HG02885 (cell line): ENCODE data around the gene DNAH10.

Source experiments
- ATAC-seq: cut with Tn5 transposase; IDR thresholded peaks from one replicate; pipeline ENCODE4 v1.9.1; 2021; ENCODE audit warnings: mild to moderate bottlenecking; ENCODE audit not compliant: unreplicated experiment, poor library complexity

Gene DNAH10

DNA sequence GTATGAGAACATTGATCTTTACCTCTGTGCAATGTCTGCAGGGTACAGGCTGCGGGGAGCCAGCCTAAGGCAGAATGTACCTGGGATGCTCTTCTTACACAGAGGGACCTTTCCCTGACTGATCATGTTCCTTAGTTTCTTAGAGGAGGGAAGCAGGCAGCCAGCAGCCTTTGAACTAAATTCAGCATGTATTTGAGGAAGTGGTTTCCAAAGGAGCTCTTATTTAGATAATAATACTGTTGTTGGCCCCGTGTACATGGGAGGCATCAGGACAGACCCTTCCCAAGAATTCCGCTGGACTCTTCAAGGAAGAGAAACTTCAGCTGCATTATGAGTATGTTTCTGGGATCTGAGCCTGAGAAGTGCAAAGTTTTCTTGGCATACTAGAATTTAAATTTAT is 111.7 kb downstream of the DNAH10 start:
- ATAC-seq = no peak

DNA sequence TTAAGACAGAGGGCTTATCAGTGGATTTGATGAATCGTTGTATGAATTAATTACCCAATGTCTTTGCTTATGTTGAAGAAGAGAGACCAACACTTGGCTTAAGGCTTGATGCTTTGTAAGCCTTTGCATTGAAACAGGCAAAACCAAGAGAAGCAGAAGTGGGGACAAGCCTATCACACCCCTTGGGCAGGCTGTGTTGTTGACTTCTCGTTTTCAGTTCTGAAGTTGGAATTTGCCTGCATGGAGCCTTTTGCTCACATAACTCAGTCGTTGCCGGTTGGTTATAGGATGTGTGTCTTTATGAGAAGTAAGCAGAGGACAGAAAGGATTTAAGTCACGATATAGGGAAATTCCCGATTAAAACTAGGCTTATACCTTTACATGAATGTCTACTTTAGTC is 115.9 kb downstream of the DNAH10 start:
- no peak for ATAC-seq

DNA sequence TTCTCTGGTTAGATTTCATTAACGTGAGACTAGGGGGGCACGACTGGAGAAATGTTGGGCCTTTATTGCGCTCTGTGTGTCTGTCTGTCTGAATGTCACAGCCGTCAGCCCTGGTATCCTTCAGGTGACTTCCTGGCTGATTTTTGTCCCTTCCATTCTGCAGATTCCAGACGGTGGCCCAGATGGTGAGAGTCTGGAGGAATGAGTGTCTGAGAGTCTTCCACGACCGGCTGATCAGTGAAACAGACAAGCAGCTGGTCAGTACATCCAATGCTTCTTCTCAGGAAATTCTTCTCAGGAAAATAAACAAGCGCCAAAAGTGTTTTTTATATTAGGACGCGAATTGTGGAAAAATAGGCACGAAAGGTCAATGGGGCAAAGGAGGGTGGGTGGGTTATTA is 117.0 kb downstream of the DNAH10 start:
- no peak for ATAC-seq

DNA sequence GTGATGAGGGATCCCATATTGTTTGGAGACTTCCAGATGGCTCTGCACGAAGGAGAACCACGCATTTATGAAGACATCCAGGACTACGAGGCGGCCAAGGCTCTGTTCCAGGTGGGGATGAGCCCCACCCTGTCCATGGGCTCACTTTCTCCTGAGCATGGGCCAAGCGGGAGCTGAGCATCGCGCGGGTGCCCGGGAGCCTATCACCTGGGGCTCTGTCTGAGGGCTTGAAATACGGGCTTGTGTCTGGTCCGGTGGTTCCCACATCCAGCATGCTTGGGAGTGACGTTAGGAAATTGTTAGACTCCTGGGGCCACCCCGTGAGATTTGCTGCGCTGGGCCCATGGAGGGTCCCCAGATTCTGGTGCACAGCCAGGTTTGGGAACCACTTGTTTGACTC is 117.6 kb downstream of the DNAH10 start:
- no peak for ATAC-seq

DNA sequence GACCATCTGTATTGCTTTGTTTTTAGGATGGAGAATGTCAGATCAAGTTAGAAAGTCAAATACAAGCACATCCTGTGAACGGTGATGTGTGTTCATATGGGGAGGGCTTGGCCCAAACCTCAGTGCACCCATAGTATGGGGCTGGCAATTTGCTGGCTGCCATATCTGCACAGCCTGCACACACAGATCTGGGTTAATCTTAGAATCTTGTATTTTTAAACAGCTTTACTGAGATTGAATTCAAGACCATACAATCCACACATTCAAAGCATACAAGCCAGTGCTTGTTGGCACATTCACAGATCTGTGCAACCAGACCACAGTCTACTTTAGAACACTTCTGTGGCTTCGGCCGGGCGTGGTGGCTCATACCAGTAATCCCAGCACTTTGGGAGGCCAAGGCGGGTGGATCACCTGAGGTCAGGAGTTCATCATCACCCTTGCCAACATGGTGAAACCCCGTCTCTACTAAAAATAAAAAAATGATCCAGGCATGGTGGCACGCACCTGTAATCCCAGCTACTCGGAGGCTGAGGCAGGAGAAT is 120.1 kb downstream of the DNAH10 start:
- no peak for ATAC-seq

DNA sequence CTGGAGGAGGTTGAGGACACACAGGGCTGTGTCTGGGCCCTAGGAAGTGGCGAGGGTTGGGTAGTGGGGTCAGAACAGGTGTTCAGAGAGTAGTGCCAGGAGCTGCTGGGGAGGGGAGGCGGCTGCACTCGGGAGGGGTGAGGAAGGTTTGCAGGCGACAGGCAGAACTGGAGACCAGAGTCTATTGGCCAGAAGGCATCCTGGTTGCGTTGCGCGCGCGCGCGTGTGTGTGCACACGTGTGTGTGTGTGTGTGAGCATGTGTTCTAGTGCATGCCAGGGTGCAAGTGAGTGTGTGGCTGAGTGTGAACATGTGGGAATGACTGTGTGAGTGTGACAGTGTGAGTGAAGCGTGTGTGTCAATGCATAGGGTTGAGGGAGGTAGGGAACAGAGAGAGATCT is 124.2 kb downstream of the DNAH10 start:
- no peak for ATAC-seq

DNA sequence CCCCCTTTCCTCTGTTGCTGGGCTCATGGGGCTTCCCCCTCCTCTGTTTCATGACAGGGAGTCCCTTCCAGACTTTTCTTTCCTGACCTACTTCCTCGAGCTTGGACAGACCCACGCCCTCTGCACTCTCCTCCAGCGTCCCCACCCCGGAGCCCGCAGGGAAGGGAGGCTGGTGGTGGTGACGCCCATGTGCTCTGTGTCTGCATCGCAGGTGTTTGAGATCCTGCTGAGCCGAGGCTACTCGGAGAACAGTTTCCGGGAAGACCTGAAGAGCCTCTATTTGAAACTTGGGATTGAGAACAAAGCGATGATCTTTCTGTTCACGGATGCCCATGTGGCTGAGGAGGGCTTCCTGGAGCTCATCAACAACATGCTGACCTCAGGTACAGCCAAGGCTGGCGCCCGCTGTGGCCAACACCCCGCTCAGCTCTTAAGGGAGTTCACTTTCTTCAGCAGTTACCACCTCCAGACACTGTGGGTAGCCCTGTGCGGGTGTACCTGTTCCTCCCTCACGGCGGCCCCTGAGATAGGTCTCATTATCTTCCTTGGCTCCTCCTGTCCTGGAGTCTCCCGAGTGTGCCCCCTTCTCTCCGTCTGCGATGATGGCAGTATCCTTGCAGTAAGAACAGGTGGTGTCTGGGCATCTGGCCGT is 125.0 kb downstream of the DNAH10 start:
- no peak for ATAC-seq

DNA sequence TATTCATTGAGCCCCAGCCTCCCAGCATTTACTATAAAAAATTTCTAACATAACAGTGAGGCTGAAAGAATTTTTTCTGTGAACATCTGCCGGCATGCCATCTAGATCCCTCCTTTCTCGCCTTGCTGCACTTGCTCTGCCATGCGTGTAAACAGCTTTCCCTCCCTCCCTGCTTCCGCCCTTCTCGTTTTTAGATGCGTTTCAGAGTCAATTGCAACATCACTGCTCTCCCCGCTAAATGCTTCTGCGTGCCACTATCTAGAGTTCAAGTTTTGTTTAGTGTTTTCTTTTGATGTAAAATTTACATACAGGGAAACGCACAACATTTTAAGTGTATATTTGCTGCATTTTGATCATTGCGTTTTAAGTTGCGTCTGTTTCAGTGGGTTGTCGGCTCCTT is 126.9 kb downstream of the DNAH10 start:
- ATAC-seq = no peak

DNA sequence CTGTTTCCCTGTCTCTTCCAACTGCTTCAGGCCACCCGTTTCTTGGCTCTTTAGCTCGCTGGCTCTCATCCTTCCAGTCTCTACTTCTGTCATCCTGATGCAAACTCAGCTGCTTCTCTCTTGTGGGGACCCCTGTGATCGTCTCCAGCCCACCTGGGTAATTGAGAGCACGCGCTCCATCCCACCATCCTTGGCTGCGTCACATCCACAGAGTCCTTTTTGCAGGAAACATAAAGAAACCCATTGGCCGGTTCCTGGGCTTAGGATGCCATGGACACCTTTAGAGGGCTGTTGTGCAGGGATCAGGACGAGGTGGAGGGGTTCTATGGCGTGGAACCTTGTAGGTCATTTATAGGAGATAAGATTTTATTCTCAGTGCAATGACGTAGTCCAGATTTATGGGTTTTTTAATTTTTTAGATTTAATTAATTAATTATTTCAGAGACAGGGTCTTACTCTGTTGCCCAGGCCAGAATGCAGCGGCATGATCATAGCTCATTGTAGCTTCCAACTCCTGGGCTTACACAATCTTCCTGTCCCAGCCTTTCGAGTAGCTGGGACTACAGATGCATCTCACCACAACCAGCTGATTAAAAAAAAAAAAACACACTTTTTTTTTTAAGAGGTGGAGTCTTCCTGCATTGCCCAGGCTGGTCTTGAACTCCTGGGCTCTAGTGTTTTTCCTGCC is 127.9 kb downstream of the DNAH10 start:
- no peak for ATAC-seq

DNA sequence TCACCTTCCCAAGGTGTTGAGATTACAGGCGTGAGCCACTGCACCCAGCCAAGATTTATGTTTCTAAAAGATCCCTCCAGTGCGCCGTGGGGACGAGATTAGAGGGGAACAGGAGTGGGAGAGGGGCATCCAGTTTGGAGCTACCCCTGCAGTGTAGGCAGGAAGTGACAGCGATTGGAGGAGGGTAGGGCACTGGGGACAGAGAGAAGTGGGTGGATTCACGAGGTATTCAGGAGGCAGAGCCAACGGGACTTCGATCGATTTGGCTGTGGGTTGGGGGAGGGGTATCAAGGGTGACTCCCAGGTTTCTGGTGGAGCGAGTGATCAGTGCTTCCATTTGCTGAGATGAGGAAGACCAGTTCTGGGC is 128.4 kb downstream of the DNAH10 start:
- no peak for ATAC-seq

DNA sequence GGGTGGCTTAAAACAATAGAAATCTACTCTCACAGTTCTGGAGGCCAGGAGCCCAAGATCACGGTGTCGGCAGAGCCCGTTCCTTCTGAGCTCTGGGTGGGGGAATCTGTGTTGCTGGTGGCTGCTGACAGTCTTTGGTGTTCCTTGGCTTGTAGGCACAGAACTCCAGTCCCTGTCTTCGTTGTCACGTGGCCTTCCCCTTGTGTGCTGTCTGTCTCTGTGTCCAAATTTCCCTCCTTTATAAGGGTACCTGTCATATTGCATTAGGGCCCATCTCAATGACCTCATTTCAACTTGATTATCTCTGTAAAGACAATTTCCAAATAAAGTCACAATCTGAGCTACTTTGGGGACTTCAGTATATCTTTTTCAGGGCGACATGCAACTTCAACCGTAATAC is 128.9 kb downstream of the DNAH10 start:
- no peak for ATAC-seq

DNA sequence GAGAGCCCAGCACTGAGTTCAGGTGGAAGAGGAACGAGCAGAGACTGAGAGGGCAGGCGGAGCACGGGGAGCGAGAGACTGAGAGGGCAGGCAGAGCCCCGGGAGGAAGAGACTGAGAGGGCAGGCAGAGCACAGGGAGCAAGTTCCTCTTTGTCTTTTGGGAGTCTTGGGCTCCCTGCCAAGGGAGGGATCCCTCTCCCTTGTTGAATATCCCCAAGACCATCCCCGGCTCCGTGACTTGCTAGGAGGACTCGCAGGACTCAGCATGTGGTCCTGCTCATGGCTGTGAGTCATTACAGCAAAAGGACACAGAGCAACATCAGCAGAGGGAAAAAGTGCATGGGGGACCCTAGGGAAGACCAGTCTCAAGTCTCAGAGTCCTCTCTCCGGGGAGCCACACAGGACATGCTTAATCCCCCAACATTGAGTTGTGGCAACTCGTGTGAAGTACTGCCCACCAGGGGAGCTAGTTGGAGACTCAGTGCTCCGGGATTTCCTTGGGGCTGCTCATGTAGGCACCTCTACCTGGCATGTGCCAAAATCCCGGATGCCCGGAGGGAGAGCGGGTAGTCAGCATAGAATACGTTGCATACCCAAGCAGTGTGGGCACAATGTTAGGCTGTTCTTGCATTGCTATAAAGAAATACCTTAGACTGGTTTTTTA is 129.5 kb downstream of the DNAH10 start:
- ATAC-seq = no peak

DNA sequence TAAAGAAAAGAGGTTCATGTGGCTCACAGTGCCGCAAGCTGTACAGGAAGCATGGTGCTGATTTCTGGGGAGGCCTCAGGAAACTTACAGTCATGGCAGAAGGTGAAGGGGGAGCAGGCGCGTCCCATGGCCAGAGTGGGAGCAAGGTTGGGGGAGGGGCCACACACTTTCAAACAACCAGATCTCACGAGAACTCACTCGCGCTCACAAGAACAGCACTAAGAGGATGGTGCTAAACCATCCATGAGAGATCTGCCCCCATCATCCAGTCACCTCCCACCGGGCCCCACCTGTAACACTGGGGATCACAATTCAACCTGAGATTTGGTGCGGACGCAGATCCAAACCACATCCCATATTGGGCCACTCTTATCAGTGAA is 130.1 kb downstream of the DNAH10 start:
- no peak for ATAC-seq

DNA sequence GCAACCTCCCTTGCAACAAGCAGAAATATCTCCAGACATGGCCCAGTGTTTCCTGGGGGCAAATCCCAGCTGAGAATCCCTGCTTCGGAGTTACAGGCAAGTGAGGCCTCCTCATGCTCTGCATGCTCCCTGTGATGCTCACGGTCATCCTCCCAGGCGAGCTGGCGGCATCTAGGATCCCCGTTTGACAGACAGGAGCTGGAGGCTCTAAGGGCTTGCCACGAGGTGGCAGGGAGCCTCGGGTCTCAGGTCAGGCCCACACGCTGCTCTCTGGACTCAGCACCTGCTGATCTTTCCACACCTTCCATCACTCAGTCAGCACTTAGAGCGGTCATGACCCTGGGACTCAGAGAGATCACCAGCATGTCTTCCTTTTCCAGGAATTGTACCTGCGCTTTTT is 130.8 kb downstream of the DNAH10 start:
- no peak for ATAC-seq

DNA sequence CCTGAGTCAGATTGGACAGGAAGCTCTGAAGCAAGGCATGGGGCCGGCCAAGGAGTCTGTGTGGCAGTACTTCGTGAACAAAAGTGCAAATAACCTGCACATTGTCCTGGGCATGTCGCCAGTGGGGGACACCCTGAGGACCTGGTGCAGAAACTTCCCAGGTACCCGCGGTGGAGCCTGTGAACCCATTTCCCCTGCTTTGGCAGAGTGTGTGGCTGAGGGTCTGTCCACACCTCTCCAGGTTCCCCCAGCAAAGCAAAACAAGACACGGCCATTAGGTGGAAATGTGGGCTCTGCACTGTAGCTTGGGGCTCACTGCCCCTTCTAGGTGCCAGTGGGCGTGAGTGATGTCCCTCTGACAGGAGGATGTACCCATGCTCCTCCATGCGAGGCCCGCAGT is 131.2 kb downstream of the DNAH10 start:
- ATAC-seq = no peak

DNA sequence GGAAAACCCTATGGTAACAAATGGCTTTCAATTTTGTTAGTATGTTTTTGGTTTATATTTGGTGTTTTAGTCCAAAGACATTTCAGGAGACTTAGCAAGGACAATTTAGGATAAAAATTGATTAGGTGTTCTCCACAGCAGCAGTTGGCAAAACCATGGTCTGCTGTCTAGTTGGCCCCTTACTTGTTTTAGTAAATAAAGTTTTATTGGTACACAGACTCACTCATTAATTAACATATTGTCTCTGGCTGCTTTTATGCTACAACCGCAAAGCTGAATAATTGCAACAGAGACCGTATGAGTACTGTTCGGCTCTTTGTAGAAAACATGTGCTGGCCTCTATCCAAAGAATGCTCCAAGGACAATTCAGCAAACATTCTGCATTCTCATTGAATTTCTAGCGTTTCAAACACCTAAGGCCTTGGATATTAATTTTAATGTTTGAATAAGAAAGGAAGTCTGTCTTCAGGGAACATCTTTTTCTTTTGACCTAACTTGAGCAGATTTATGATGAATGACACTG is 132.8 kb downstream of the DNAH10 start:
- ATAC-seq = no peak

DNA sequence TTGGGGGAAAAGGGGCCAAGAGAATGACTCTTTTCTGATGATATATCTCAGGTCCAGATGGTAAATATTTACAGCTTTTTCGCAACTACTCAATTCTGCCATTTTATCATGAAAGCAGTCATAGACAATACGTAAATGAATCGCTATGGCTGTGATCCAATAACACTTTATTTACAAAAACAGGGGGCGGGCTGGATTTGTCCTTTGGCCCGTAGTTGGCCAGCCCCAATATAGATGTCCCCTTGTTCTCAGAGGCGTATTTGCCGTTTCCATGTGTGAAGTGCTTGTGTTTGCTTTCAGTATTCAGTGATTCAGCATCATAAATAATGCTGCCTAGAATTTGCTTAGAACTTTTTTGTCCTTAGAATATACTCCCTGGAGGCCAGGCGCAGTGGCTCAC is 133.3 kb downstream of the DNAH10 start:
- no peak for ATAC-seq

DNA sequence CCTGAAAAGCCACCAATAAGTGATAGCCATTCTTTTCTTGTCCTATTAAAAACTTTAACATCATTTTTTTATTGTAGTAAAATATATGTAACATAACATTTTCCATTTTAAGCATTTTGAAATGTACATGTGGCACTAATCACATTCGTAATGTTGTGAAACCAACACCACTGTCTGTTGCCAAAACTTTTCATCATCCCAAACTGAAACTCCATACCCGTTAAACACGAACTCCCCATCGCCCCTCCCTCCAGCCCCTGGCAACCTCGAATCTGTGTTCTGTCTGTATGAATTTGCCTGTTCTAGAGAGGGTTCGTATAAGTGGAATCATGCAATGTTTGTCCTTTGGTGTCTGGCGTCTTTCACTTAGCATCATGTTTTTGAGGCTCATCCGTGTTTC is 134.7 kb downstream of the DNAH10 start:
- ATAC-seq = no peak

DNA sequence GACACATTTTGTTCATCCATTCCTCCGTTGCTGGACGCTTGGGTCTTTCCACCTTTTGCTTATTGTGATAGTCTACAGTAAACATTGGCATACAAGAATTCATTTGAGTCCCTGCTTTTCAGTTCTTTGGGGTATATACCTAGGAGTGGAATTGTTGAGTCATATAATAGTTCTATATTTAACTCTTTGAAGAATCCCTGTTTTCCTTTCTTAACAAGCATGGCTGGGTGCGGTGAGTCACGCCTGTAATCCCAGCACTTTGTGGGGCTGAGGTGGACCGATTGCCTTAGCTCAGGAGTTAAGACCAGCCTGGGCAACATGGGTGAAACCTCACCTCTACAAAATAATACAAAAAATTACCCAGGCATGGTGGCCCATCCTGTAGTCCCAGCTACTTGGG is 135.1 kb downstream of the DNAH10 start:
- ATAC-seq = no peak

DNA sequence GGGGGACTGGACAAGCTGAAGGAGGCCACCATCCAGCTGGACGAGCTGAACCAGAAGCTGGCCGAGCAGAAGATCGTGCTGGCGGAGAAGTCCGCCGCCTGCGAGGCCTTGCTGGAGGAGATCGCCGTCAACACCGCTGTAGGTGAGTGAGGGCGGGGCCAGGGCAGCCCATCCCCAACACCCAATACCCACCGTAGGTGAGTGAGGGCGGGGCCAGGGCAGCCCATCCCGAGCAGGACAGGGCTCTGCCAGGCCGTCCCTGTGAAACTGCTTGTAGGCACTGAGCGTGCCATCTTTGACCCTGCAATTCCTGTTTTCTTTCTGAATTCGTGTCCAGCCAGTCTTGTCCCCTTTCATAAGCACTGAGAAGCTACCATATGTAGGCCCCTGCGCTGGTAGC is 136.6 kb downstream of the DNAH10 start:
- ATAC-seq = no peak

DNA sequence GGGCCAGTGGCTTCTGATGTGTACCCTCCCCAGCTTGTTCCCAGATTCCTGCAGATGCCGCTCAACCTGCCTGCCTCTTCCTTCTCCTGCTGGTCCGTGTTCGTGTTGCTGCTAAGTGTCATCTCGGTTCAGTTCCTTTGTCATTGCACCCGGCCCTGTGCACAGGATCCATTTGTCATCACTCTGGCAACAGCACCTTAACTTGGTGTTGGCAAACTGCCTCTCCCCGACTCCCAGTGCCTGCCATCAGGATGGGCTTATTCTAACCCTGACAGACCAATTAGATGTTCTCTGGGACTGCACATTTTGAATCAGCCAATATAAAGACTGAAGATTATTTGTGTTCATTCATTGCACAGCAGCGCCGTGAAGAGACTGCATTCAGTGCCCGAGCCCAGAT is 137.3 kb downstream of the DNAH10 start:
- no peak for ATAC-seq
